AG04449 (cell line): ENCODE measurements around the gene AP3S2.
"Not testable (repeated sequence)": the region's sequence is repeated elsewhere in the genome, so short reads cannot be mapped to it uniquely, and the experiment has no call there.

Experiments
- CTCF ChIA-PET: fragments of 350-600 bp; formaldehyde crosslinking; extraction: SDS; loops from one replicate; lab custom pipeline; 2021; ENCODE audit warnings: antibody characterized with exemption; lab: Yijun Ruan, JAX
- POLR2A ChIA-PET: fragments of 400-600, 350-600 bp; formaldehyde crosslinking; extraction: SDS; loops from one replicate; lab custom pipeline; 2020; ENCODE audit warnings: antibody characterized with exemption, inconsistent platforms; lab: Yijun Ruan, JAX
- DNase-seq: peaks from one replicate; pipeline ENCODE4 v3.0.0-alpha.2; 2010; ENCODE audit warnings: low read depth, low spot score
- H3K4me3 ChIP-seq: 2 replicates; pipeline ENCODE4 v1.5.1; 2011; ENCODE audit warnings: low read depth, mild to moderate bottlenecking, control low read depth, low read length
- CTCF ChIP-seq: IDR thresholded peaks from one replicate; pipeline ENCODE4 v1.5.1; 2011; ENCODE audit warnings: mild to moderate bottlenecking, moderate library complexity, low read length, control low read depth, inconsistent platforms; ENCODE audit not compliant: insufficient read depth; ENCODE audit errors: missing control alignments

Gene AP3S2

GRCh38 chr15:89870006-89870405 is 23.8 kb downstream of the AP3S2 start:
- POLR2A ChIA-PET, result no interaction called here

GRCh38 chr15:89869490-89869889 is 24.3 kb downstream of the AP3S2 start:
- POLR2A ChIA-PET, result not testable (repeated sequence)
- CTCF ChIA-PET, result interaction anchor here (1.0 to 1.2 kb wide), 2 partner anchors 109 to 129 kb away, joined by 4 to 6 read pairs; no protein-coding TSS in a partner anchor

More at GRCh38 chr15:89870006-89870405, 23.8 kb downstream of the AP3S2 start:
- CTCF ChIA-PET, result interaction anchor here (1.0 to 1.2 kb wide), 2 partner anchors 109 to 129 kb away, joined by 4 to 6 read pairs; no protein-coding TSS in a partner anchor
- no peak for TF ChIP-seq CTCF
- no peak for DNase-seq
- H3K4me3 ChIP-seq, result no peak overlapping the region

GRCh38 chr15:89864958-89865739 is 28.6 kb downstream of the AP3S2 start:
- no peak overlapping the region for H3K4me3 ChIP-seq
- no peak for DNase-seq
- TF ChIP-seq CTCF, result no peak
- POLR2A ChIA-PET, result interaction anchor here (0.9 kb wide), 1 partner anchor 10 kb away, joined by 3 read pairs; no protein-coding TSS in a partner anchor
- CTCF ChIA-PET, result interaction anchor here (0.5 to 10.7 kb wide), 8 partner anchors 10 to 124 kb away, joined by 3 to 147 read pairs (median 4); no protein-coding TSS in a partner anchor

More at GRCh38 chr15:89869490-89869889, 24.3 kb downstream of the AP3S2 start:
- not testable (repeated sequence) for H3K4me3 ChIP-seq, DNase-seq

GRCh38 chr15:89863918-89864317 is 29.9 kb downstream of the AP3S2 start:
- DNase-seq, result no peak
- ChIA-PET CTCF (interaction anchor here (0.8 to 10.7 kb wide), 10 partner anchors 11 to 123 kb away, joined by 3 to 147 read pairs (median 4); partner anchors contain the start of gene MESP2), POLR2A (interaction anchor here (0.9 kb wide), 1 partner anchor 11 kb away, joined by 3 read pairs; no protein-coding TSS in a partner anchor)
- TF ChIP-seq CTCF, result no peak
- no peak overlapping the region for H3K4me3 ChIP-seq

- H3K4me3 ChIP-seq, result no peak overlapping the region
- no peak for DNase-seq
- ChIA-PET POLR2A (no interaction called here), CTCF (interaction anchor here (1.0 to 10.7 kb wide), 7 partner anchors 11 to 100 kb away, joined by 3 to 147 read pairs (median 5); no protein-coding TSS in a partner anchor)
- TF ChIP-seq CTCF, result no peak
Observed at GRCh38 chr15:89860891-89861290, 32.9 kb downstream of the AP3S2 start.

GRCh38 chr15:89860431-89860830 is 33.4 kb downstream of the AP3S2 start:
- POLR2A ChIA-PET, result no interaction called here
- DNase-seq, result no peak
- no peak overlapping the region for H3K4me3 ChIP-seq
- TF ChIP-seq CTCF, result no peak
- CTCF ChIA-PET, result interaction anchor here (1.0 to 10.7 kb wide), 7 partner anchors 11 to 100 kb away, joined by 3 to 147 read pairs (median 5); no protein-coding TSS in a partner anchor
